Measurements from ENCODE around the gene CDC23. TPM values are rescaled to one million over a fixed set of nuclear protein-coding genes. Genes with fewer than 3 reads are reported as not detected.

CDC23 gene
- total and polyA plus RNA-seq, 2 of the 8 experiments (the other 6 are each of a cell fraction or from before 2014, with no cell fraction given): 32.6 to 45.7 TPM

GRCh38 chr5:138157626-138158025 is 55.5 kb downstream of the CDC23 start:
- Histone ChIP-seq H4K20me1 (replicated peaks in 1 of 2; ENCODE audit: control insufficient read depth in 1 of 2, insufficient read depth in 2 of 2, low read length in 2 of 2) (peaks cover 0 to 7% of the 10 kb centered on the region in 2 experiments), H3K9me3 (ENCODE audit: insufficient read depth in 2 of 2, low read depth in 1 of 2, low read length in 1 of 2) (no peaks in the 10 kb centered on the region), H3K4ac (replicated peaks; ENCODE audit: insufficient read length, low read depth, low read length) (no peak overlapping the region), H3K27me3 (replicated peaks in 1 of 4; ENCODE audit: control insufficient read depth in 3 of 4, extremely low read depth in 1 of 4, insufficient read depth in 3 of 4, low read length in 3 of 4) (no peaks in the 10 kb centered on the region), H2BK5ac (ENCODE audit: low read depth, low read length) (no peak overlapping the region), H2BK20ac (ENCODE audit: low read length) (no peak overlapping the region), H2AFZ (ENCODE audit: low read length) (no peak overlapping the region), H3K79me1 (ENCODE audit: low read depth, low read length) (no peaks in the 10 kb centered on the region), H3K4me2 (ENCODE audit: insufficient read depth in 1 of 2, low read depth in 2 of 2, low read length in 2 of 2) (no peak overlapping the region), H2BK12ac (ENCODE audit: low read depth, low read length) (no peak overlapping the region), H2BK120ac (replicated peaks; ENCODE audit: low read depth, low read length) (no peak overlapping the region), H4K91ac (replicated peaks; ENCODE audit: insufficient read length, low read length) (no peak overlapping the region), H3K18ac (ENCODE audit: extremely low read depth, low read length) (no peak overlapping the region), H3K27ac (ENCODE audit: low read depth, low read length) (no peak overlapping the region), H3K79me2 (ENCODE audit: control insufficient read depth in 1 of 2, insufficient read depth in 2 of 2, low read length in 2 of 2) (no peaks in the 10 kb centered on the region), H3K9ac (replicated peaks in 1 of 4; ENCODE audit: extremely low read depth in 1 of 4, low read depth in 3 of 4, low read length in 3 of 4) (no peak overlapping the region), H4K5ac (ENCODE audit: insufficient read length, low read depth, low read length) (no peak overlapping the region), H2BK15ac (ENCODE audit: low read length) (no peak overlapping the region), H3K14ac (ENCODE audit: insufficient read length) (no peak overlapping the region), H3K56ac (replicated peaks; ENCODE audit: insufficient read length, low read depth, low read length) (no peak overlapping the region), H2AK5ac (ENCODE audit: low read depth, low read length) (no peak overlapping the region), H3K23ac (ENCODE audit: insufficient read length) (no peak overlapping the region), H3K36me3 (ENCODE audit: control insufficient read depth in 2 of 4, insufficient read depth in 4 of 4, low read length in 3 of 4) (peaks cover 35 to 62% (median 51%) of the 10 kb centered on the region in 4 experiments), H4K8ac (ENCODE audit: extremely low read depth, insufficient read depth, low read length) (no peak overlapping the region), H3K4me1 (replicated peaks in 1 of 4; ENCODE audit: control insufficient read depth in 3 of 4, insufficient read depth in 4 of 4, low read length in 3 of 4) (no peaks in the 10 kb centered on the region), H3K23me2 (ENCODE audit: low read depth, low read length) (no peaks in the 10 kb centered on the region; the same call in 1 of the 2 replicates), H3K4me3 (ENCODE audit: extremely low read depth in 1 of 4, insufficient read depth in 2 of 4, low read depth in 3 of 4, low read length in 4 of 4) (no peak overlapping the region)
- DNase-seq (ENCODE audit: low read depth in 1 of 2, low spot score in 2 of 2) (no peak), FAIRE-seq (no peak)
- no peak for TF ChIP-seq RAD21 (IDR thresholded peaks at IDR 0.05 in 1 of 2, conservative IDR thresholded peaks at IDR 0.05 in 1 of 2; ENCODE audit: low read depth in 2 of 2, low read length in 2 of 2)
- 95% methylated on average over 1 of the region's 1 CpG; no CpG with 5 or more reads in 1 of the 2 experiments for WGBS, 2 experiments (ENCODE audit: extremely low coverage in 1 of 2, insufficient coverage in 1 of 2, insufficient read length in 1 of 2, insufficient replicate concordance in 2 of 2, low coverage in 1 of 2, low lambda C conversion rate in 2 of 2, missing lambda C conversion rate in 1 of 2)
- CTCF ChIA-PET (ENCODE audit: partially characterized antibody): interaction anchor here (1.3 kb wide), 2 partner anchors 9 to 20 kb away, joined by 3 to 5 read pairs; no protein-coding TSS in a partner anchor
- POLR2A ChIA-PET (ENCODE audit: partially characterized antibody): interaction anchor here (0.6 to 1.0 kb wide), 2 partner anchors 8 to 16 kb away, joined by 3 to 4 read pairs; no protein-coding TSS in a partner anchor
